Measurements from ENCODE around the gene AGTPBP1.

- TF ChIP-seq CTCF (conservative IDR thresholded peaks at IDR 0.05; ENCODE audit: low read depth in 2 of 2) (no peak), REST (IDR thresholded peaks at IDR 0.05; ENCODE audit: unreplicated experiment) (no peak), JUNB (IDR thresholded peaks at IDR 0.05; ENCODE audit: unreplicated experiment) (no peak), EZH2phosphoT487 (IDR thresholded peaks at IDR 0.05; ENCODE audit: unreplicated experiment) (no peak), POLR2AphosphoS5 (IDR thresholded peaks at IDR 0.05; ENCODE audit: low read depth) (no peak), EZH2 (IDR thresholded peaks at IDR 0.05; ENCODE audit: low read depth, unreplicated experiment) (no peak), STAT1 (IDR thresholded peaks at IDR 0.05; ENCODE audit: unreplicated experiment) (no peak), CREB1 (CRISPR knock-in tag; IDR thresholded peaks at IDR 0.05; ENCODE audit: low read depth) (no peak)
Observed at GRCh38 chr9:85534340-85534739, 207.4 kb downstream of the AGTPBP1 start.
